Choroid plexus epithelial cell (primary cell): ENCODE measurements around the gene IRX4.

Experiments used
- DNase-seq: peaks from one replicate; pipeline ENCODE4 v3.0.0-alpha.2; 2010; ENCODE audit warnings: low read depth
- H3K4me3 ChIP-seq: 2 replicates; pipeline ENCODE4 v1.5.1; 2011; ENCODE audit warnings: low read depth, mild to moderate bottlenecking, control low read depth, low read length, moderate library complexity
- TF ChIP-seq, protein P1 (sequence below): conservative IDR thresholded peaks from 2 replicates; pipeline ENCODE4 v1.5.1; 2011; ENCODE audit warnings: low read depth, mild to moderate bottlenecking, control low read depth, inconsistent platforms, low read length, moderate library complexity

The IRX4 gene

GRCh38 chr5:1842004-1842819, 40.5 kb downstream of the IRX4 start:
- TF ChIP-seq, protein P1, sequence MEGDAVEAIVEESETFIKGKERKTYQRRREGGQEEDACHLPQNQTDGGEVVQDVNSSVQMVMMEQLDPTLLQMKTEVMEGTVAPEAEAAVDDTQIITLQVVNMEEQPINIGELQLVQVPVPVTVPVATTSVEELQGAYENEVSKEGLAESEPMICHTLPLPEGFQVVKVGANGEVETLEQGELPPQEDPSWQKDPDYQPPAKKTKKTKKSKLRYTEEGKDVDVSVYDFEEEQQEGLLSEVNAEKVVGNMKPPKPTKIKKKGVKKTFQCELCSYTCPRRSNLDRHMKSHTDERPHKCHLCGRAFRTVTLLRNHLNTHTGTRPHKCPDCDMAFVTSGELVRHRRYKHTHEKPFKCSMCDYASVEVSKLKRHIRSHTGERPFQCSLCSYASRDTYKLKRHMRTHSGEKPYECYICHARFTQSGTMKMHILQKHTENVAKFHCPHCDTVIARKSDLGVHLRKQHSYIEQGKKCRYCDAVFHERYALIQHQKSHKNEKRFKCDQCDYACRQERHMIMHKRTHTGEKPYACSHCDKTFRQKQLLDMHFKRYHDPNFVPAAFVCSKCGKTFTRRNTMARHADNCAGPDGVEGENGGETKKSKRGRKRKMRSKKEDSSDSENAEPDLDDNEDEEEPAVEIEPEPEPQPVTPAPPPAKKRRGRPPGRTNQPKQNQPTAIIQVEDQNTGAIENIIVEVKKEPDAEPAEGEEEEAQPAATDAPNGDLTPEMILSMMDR = no peak
- no peak overlapping the region for H3K4me3 ChIP-seq

GRCh38 chr5:1840741-1841521, 41.8 kb downstream of the IRX4 start:
- no peak overlapping the region for H3K4me3 ChIP-seq
- no peak for DNase-seq
- TF ChIP-seq, protein P1 = no peak

More at GRCh38 chr5:1842004-1842819, 40.5 kb downstream of the IRX4 start:
- no peak for DNase-seq

- TF ChIP-seq, protein P1 = no peak
- no peak for DNase-seq
- H3K4me3 ChIP-seq = no peak overlapping the region
These were observed 42.6 kb downstream of the IRX4 start for GRCh38 chr5:1840071-1840547.

GRCh38 chr5:1838013-1838412, 44.7 kb downstream of the IRX4 start:
- DNase-seq = no peak
- H3K4me3 ChIP-seq = no peak overlapping the region
- TF ChIP-seq, protein P1 = no peak

DNA sequence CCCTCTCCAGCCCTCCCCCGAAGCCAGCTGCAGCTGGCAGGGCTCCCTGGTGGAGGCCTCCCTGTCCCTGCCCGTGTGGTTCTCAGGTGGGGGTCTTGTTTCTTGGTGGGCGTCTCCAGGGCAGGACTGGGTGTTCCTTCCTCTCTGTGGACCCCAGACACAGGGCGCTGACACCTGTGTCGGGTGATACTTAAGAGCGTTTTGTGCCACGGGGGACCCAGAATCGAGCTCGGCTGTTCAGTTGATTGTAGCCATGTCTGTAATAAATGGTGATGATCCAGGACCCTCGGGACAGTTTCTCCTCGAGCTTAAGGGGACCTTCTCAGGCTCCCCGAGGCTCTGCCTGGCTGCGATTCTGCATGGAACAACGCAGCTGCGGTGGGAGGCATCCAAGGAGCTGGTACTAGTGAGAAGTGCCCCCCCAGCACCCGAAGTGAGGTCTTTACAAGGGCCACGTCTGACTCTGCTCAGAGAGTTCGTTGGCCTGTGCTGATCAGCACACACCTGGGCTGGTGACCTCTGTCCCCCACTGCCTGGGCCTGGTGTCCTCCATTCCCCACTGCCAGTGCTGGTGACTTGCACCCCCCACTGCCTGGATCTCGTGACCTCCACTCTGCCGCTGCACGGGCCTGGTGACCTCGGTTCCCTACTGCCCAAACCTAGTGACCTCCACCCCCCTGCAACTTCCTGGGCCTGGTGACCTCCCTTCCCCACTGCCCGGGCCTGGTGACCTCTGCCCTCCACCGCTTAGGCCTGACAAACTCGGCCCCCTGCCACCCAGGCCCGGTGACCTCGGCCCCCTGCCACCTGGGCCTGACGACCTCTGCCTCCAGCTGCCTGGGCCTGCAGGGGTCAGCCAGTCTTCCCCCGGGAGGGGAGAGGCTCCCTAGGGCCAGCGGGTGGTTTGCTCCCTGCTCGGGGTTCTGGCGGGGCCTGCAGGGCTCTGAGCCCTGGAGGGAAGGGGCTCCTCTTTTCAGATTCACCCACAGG, 45.5 kb downstream of the IRX4 start:
- H3K4me3 ChIP-seq = no peak overlapping the region
- no peak for DNase-seq
- TF ChIP-seq, protein P1 = no peak

DNA sequence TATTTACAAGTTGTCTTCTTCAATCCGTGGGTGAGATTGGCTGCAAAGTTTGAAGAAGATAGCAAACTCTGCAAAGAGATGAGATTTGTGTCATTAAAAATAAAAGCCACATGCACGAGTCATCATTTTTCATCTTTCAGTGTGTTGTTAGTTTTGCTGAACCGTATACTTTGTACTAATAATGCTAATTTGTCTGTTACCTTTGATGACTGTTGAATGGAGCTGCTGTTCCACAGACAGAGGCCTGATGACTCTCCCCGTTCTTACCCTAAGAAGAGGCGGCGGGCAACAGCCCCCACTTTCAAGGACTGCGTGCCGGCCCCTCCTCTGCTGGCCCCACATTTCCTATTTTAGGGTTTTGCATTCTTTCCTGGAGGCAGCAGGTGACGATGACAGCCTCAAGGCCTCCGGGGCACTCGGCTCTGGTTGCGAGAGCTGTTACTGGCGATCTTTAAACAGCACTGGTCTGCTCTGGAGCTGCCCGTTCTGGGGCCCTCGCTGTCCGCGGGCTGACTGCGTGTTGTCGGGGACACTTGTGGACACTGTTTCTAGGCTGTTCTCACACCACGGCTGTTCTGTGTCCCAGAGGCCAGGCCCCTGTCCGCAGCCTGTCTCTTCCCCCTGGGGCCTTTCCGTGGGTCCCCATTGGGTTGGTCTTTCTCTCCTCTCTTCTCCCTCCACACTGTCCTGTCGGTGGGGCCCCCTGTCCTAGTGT, 46.4 kb downstream of the IRX4 start:
- DNase-seq = no peak
- TF ChIP-seq, protein P1 = no peak
- H3K4me3 ChIP-seq = no peak overlapping the region
